H9 (cell line): ENCODE data around the gene DTD1. TPM values are rescaled to one million over a fixed set of nuclear protein-coding genes. Genes with fewer than 3 reads are reported as not detected.

Experiments used
- DNase-seq: peaks from one replicate; pipeline ENCODE4 v3.0.0-alpha.2; 2017
- H2AFZ ChIP-seq: one replicate; pipeline ENCODE4 v1.6.1; 2013; ENCODE audit warnings: mild to moderate bottlenecking, low read length, control low read depth, moderate library complexity
- H2AK5ac ChIP-seq: 2 replicates; pipeline ENCODE4 v1.6.1; 2013; ENCODE audit warnings: low read length, control low read depth, mixed read lengths; ENCODE audit not compliant: insufficient read length
- H2BK120ac ChIP-seq: one replicate; pipeline ENCODE4 v1.6.1; 2013; ENCODE audit warnings: low read depth, mild to moderate bottlenecking, low read length, control low read depth, inconsistent platforms; ENCODE audit not compliant: poor library complexity, severe bottlenecking
- H2BK12ac ChIP-seq: 2 replicates; pipeline ENCODE4 v1.6.1; 2013; ENCODE audit warnings: low read length, control low read depth, mixed read lengths, low read depth; ENCODE audit not compliant: insufficient read length
- H2BK15ac ChIP-seq: 2 replicates; pipeline ENCODE4 v1.6.1; 2013; ENCODE audit warnings: low read depth, low read length, control low read depth
- H2BK20ac ChIP-seq: one replicate; pipeline ENCODE4 v1.6.1; 2013; ENCODE audit warnings: low read depth, mild to moderate bottlenecking, low read length, control low read depth, inconsistent platforms; ENCODE audit not compliant: poor library complexity, severe bottlenecking
- H2BK5ac ChIP-seq: 2 replicates; pipeline ENCODE4 v1.6.1; 2013; ENCODE audit warnings: low read length, control low read depth, mixed read lengths; ENCODE audit not compliant: insufficient read length
- H3K14ac ChIP-seq: 2 replicates; pipeline ENCODE4 v1.6.1; 2013; ENCODE audit warnings: low read length, control low read depth; ENCODE audit not compliant: insufficient read depth
- H3K18ac ChIP-seq: 2 replicates; pipeline ENCODE4 v1.6.1; 2013; ENCODE audit warnings: low read depth, mild to moderate bottlenecking, mixed read lengths, low read length, control low read depth; ENCODE audit not compliant: insufficient read length
- H3K23ac ChIP-seq: 2 replicates; pipeline ENCODE4 v1.6.1; 2013; ENCODE audit warnings: low read length, control low read depth, mixed read lengths, low read depth; ENCODE audit not compliant: insufficient read length
- H3K23me2 ChIP-seq: 2 replicates; pipeline ENCODE4 v1.6.1; 2013; ENCODE audit warnings: low read depth, mild to moderate bottlenecking, mixed read lengths, low read length, control low read depth; ENCODE audit not compliant: insufficient read length, poor library complexity, severe bottlenecking
- H3K27ac ChIP-seq: 2 replicates; pipeline ENCODE4 v1.5.1; 2013; ENCODE audit warnings: low read length, control low read depth, mixed read lengths, low read depth; ENCODE audit not compliant: insufficient read length
- H3K27me3 ChIP-seq: 2 replicates; pipeline ENCODE4 v1.6.1; 2013; ENCODE audit warnings: low read length, control low read depth, inconsistent platforms; ENCODE audit not compliant: insufficient read depth
- H3K4ac ChIP-seq: 2 replicates; pipeline ENCODE4 v1.6.1; 2013; ENCODE audit warnings: low read depth, mild to moderate bottlenecking, control low read depth, inconsistent platforms, low read length, moderate library complexity
- H3K4me1 ChIP-seq: 2 replicates; pipeline ENCODE4 v1.6.1; 2013; ENCODE audit warnings: low read length, control low read depth, inconsistent platforms; ENCODE audit not compliant: insufficient read depth
- H3K4me2 ChIP-seq: 2 replicates; pipeline ENCODE4 v1.6.1; 2013; ENCODE audit warnings: low read length, control low read depth, mixed read lengths; ENCODE audit not compliant: insufficient read length, insufficient read depth
- H3K56ac ChIP-seq: 2 replicates; pipeline ENCODE4 v1.6.1; 2013; ENCODE audit warnings: low read depth, mild to moderate bottlenecking, mixed read lengths, low read length, control low read depth; ENCODE audit not compliant: insufficient read length
- H3K79me1 ChIP-seq: 2 replicates; pipeline ENCODE4 v1.6.1; 2013; ENCODE audit warnings: low read depth, mild to moderate bottlenecking, moderate library complexity, low read length, control low read depth, inconsistent platforms; ENCODE audit not compliant: insufficient read depth, poor library complexity, severe bottlenecking
- H3K79me2 ChIP-seq: 2 replicates; pipeline ENCODE4 v1.6.1; 2013; ENCODE audit warnings: low read length, control low read depth, inconsistent platforms; ENCODE audit not compliant: insufficient read depth
- H3K9ac ChIP-seq: 2 replicates; pipeline ENCODE4 v1.6.1; 2013; ENCODE audit warnings: low read length, control low read depth, mixed read lengths; ENCODE audit not compliant: insufficient read length; ENCODE audit errors: extremely low read depth
- H3K9me3 ChIP-seq: one replicate; pipeline ENCODE4 v1.6.1; 2013; ENCODE audit warnings: low read depth, low read length, inconsistent platforms; ENCODE audit not compliant: control insufficient read depth
- H3T11ph ChIP-seq: one replicate; pipeline ENCODE4 v1.6.1; 2013; ENCODE audit warnings: mild to moderate bottlenecking, low read length, control low read depth, inconsistent platforms
- H4K20me1 ChIP-seq: one replicate; pipeline ENCODE4 v1.6.1; 2013; ENCODE audit not compliant: control insufficient read depth, insufficient read length, insufficient read depth
- H4K5ac ChIP-seq: 2 replicates; pipeline ENCODE4 v1.6.1; 2013; ENCODE audit warnings: low read depth, mild to moderate bottlenecking, mixed read lengths, low read length, control low read depth; ENCODE audit not compliant: insufficient read length
- H4K8ac ChIP-seq: replicated peaks from 2 replicates; pipeline ENCODE4 v1.6.1; 2013; ENCODE audit warnings: low read length, control low read depth, mixed read lengths, low read depth; ENCODE audit not compliant: insufficient read length
- H4K91ac ChIP-seq: 2 replicates; pipeline ENCODE4 v1.6.1; 2013; ENCODE audit warnings: low read depth, mild to moderate bottlenecking, moderate library complexity, mixed read lengths, low read length, control low read depth; ENCODE audit not compliant: insufficient read length
- H3K27ac Mint-ChIP-seq, 3 experiments: 2 replicates in 2 of 3; 3 replicates in 1 of 3; pipeline ENCODE4 v1.8.0; 2020 to 2021; ENCODE audit warnings: mixed read lengths in 3 of 3, mild to moderate bottlenecking in 1 of 3, moderate library complexity in 1 of 3
- H3K27me3 Mint-ChIP-seq: 2 replicates; pipeline ENCODE4 v1.8.0; 2021; ENCODE audit warnings: low read depth, mild to moderate bottlenecking, moderate library complexity, mixed read lengths
- H3K36me3 Mint-ChIP-seq, 3 experiments: 2 replicates in 2 of 3; 3 replicates in 1 of 3; pipeline ENCODE4 v1.8.0; 2020 to 2021; ENCODE audit warnings: low read depth in 3 of 3, mixed read lengths in 3 of 3; ENCODE audit not compliant: insufficient read depth in 1 of 3
- H3K4me1 Mint-ChIP-seq, 2 experiments: 2 replicates each; pipeline ENCODE4 v1.8.0; 2020; ENCODE audit warnings: mixed read lengths in 2 of 2
- H3K4me3 Mint-ChIP-seq, 2 experiments: 2 replicates in 1 of 2; 3 replicates in 1 of 2; pipeline ENCODE4 v1.8.0; 2020 to 2021; ENCODE audit warnings: mild to moderate bottlenecking in 2 of 2, mixed read lengths in 2 of 2, moderate library complexity in 1 of 2
- H3K9me3 Mint-ChIP-seq, 2 experiments: 2 replicates in 1 of 2; 3 replicates in 1 of 2; pipeline ENCODE4 v1.8.0; 2020; ENCODE audit warnings: mild to moderate bottlenecking in 2 of 2, mixed read lengths in 2 of 2, moderate library complexity in 1 of 2
- WGBS: extraction: QIAGEN DNeasy Blood & Tissue Kit; methylation state at CpG from one replicate; pipeline ENCODE4 v1.1.7; 2013; ENCODE audit warnings: missing lambda C conversion rate, low lambda C conversion rate, mixed read lengths; ENCODE audit not compliant: insufficient read length; ENCODE audit errors: extremely low coverage; 5-methylcytosine and 5-hydroxymethylcytosine counted together
- total RNA-seq: library from RNA; stranded (reverse); gene quantifications from 2 replicates; pipeline ENCODE4 v1.2.1, GENCODE V29; 2021
- TF ChIP-seq, protein P1 (sequence below): fragments of 200-600 bp; sonication (generic); conservative IDR thresholded peaks from 3 replicates; pipeline ENCODE4 v1.8.0; 2021; ENCODE audit warnings: antibody characterized with exemption, mild to moderate bottlenecking

DTD1 gene
- total RNA-seq, 1 experiment from 2014 or later = 62.0 TPM

DNA sequence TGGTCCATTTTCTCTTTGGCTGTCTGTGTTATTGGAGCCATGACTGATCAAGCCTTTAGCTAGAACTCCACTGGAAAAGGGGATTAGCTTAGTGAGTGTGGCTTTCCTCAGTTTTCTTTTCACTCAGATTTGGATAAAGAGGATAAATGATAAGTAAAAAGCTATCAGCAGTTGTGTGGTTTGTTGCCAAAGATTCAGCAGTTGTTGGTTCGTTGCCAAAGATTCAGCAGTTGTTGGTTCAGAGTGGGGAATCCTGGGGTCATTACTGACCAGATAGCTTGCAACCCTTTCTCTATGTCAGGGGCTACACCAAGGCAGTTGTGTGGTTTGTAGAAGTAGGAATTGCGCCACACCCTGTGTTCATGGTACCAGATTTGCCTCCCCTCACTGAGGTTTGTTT is 118.1 kb downstream of the DTD1 start:
- Mint-ChIP-seq H3K4me3 (no peak overlapping the region), H3K9me3 (no peaks in the 10 kb centered on the region), H3K36me3 (no peaks in the 10 kb centered on the region), H3K27ac (no peak overlapping the region), H3K4me1 (peaks cover 19 to 24% of the 10 kb centered on the region in 2 experiments), H3K27me3 (no peaks in the 10 kb centered on the region)
- Histone ChIP-seq H4K20me1 (no peaks in the 10 kb centered on the region), H3K23ac (no peak overlapping the region), H2BK5ac (no peak overlapping the region), H3K79me1 (no peaks in the 10 kb centered on the region), H2BK120ac (no peak overlapping the region), H3K4ac (no peak overlapping the region), H2BK20ac (no peak overlapping the region), H2AK5ac (no peak overlapping the region), H4K5ac (no peak overlapping the region), H3K79me2 (no peaks in the 10 kb centered on the region), H2BK15ac (no peak overlapping the region), H3K9me3 (no peaks in the 10 kb centered on the region), H3K4me2 (no peak overlapping the region), H2AFZ (no peak overlapping the region), H3K4me1 (no peaks in the 10 kb centered on the region), H4K91ac (no peak overlapping the region), H3K18ac (no peak overlapping the region), H3K27ac (no peak overlapping the region), H3K27me3 (no peaks in the 10 kb centered on the region), H3T11ph (no peak overlapping the region), H4K8ac (no peak overlapping the region), H3K23me2 (no peaks in the 10 kb centered on the region), H3K9ac (no peak overlapping the region), H3K56ac (no peak overlapping the region), H2BK12ac (no peak overlapping the region), H3K14ac (no peak overlapping the region)
- DNase-seq = no peak
- TF ChIP-seq, protein P1, sequence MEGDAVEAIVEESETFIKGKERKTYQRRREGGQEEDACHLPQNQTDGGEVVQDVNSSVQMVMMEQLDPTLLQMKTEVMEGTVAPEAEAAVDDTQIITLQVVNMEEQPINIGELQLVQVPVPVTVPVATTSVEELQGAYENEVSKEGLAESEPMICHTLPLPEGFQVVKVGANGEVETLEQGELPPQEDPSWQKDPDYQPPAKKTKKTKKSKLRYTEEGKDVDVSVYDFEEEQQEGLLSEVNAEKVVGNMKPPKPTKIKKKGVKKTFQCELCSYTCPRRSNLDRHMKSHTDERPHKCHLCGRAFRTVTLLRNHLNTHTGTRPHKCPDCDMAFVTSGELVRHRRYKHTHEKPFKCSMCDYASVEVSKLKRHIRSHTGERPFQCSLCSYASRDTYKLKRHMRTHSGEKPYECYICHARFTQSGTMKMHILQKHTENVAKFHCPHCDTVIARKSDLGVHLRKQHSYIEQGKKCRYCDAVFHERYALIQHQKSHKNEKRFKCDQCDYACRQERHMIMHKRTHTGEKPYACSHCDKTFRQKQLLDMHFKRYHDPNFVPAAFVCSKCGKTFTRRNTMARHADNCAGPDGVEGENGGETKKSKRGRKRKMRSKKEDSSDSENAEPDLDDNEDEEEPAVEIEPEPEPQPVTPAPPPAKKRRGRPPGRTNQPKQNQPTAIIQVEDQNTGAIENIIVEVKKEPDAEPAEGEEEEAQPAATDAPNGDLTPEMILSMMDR = no peak
- WGBS = no CpG with 5 or more reads among the region's 2 CpGs
